ENCODE measurements around the gene DDHD1. TPM values are rescaled to one million over a fixed set of nuclear protein-coding genes. Genes with fewer than 3 reads are reported as not detected.

Gene DDHD1
- total RNA-seq, 2 donors from 2014 or later: 31.8 to 46.0 TPM

- Histone ChIP-seq H3K27me3 (replicated peaks; ENCODE audit: insufficient read depth) (no peaks in the 10 kb centered on the region), H3K27ac (peak overlapping the region; percentile 86 to 87), H3K4me3 (peak overlapping the region; percentile 79), H3K9me3 (no peaks in the 10 kb centered on the region), H3K36me3 (no peaks in the 10 kb centered on the region), H3K4me1 (ENCODE audit: control insufficient read depth in 1 of 2, low read depth in 2 of 2) (peaks cover 14 to 20% of the 10 kb centered on the region in 2 donors)
- ATAC-seq (ENCODE audit: insufficient number of reproducible peaks, low FRiP score, low read depth): no peak
- TF ChIP-seq CTCF (IDR thresholded peaks at IDR 0.05): peak; percentile 36
- no peak for DNase-seq (ENCODE audit: low spot score)
Observed at GRCh38 chr14:53151523-53152183, 1.5 kb downstream of the DDHD1 start.

- DNase-seq (ENCODE audit: low spot score): no peak
- H3K27me3 ChIP-seq (replicated peaks; ENCODE audit: insufficient read depth): no peaks in the 10 kb centered on the region
- H3K4me1 ChIP-seq (ENCODE audit: control insufficient read depth in 1 of 2, low read depth in 2 of 2): peaks cover 14 to 20% of the 10 kb centered on the region in 2 donors
- ATAC-seq (ENCODE audit: insufficient number of reproducible peaks, low FRiP score, low read depth): no peak
- H3K36me3 ChIP-seq: no peaks in the 10 kb centered on the region
- no peak overlapping the region for H3K27ac ChIP-seq
- H3K4me3 ChIP-seq: no peak overlapping the region
- no peak for TF ChIP-seq CTCF (IDR thresholded peaks at IDR 0.05)
- H3K9me3 ChIP-seq: no peaks in the 10 kb centered on the region
Observed at GRCh38 chr14:53149668-53150316, 3.3 kb downstream of the DDHD1 start.

GRCh38 chr14:53148671-53149070 is 4.5 kb downstream of the DDHD1 start:
- no peaks in the 10 kb centered on the region for H3K36me3 ChIP-seq
- no peaks in the 10 kb centered on the region for H3K9me3 ChIP-seq
- H3K27me3 ChIP-seq (replicated peaks; ENCODE audit: insufficient read depth): no peaks in the 10 kb centered on the region
- no peak overlapping the region for H3K4me3 ChIP-seq
- no peak for ATAC-seq (ENCODE audit: insufficient number of reproducible peaks, low FRiP score, low read depth)
- no peak for TF ChIP-seq CTCF (IDR thresholded peaks at IDR 0.05)
- H3K4me1 ChIP-seq (ENCODE audit: control insufficient read depth in 1 of 2, low read depth in 2 of 2): peaks cover 14 to 20% of the 10 kb centered on the region in 2 donors
- no peak for DNase-seq (ENCODE audit: low spot score)
- no peak overlapping the region for H3K27ac ChIP-seq

- DNase-seq (ENCODE audit: low spot score): no peak
- Histone ChIP-seq H3K36me3 (no peaks in the 10 kb centered on the region), H3K27me3 (replicated peaks; ENCODE audit: insufficient read depth) (no peaks in the 10 kb centered on the region), H3K27ac (no peak overlapping the region), H3K9me3 (peaks cover 3% of the 10 kb centered on the region), H3K4me3 (no peak overlapping the region), H3K4me1 (ENCODE audit: control insufficient read depth in 1 of 2, low read depth in 2 of 2) (peaks cover 14 to 20% of the 10 kb centered on the region in 2 donors)
- ATAC-seq (ENCODE audit: insufficient number of reproducible peaks, low FRiP score, low read depth): no peak
- no peak for TF ChIP-seq CTCF (IDR thresholded peaks at IDR 0.05)
Observed at GRCh38 chr14:53147893-53148292, 5.2 kb downstream of the DDHD1 start.

GRCh38 chr14:53147208-53147607 is 5.9 kb downstream of the DDHD1 start:
- Histone ChIP-seq H3K4me1 (ENCODE audit: control insufficient read depth in 1 of 2, low read depth in 2 of 2) (peaks cover 14 to 20% of the 10 kb centered on the region in 2 donors), H3K36me3 (no peaks in the 10 kb centered on the region), H3K27ac (no peak overlapping the region), H3K9me3 (peaks cover 3% of the 10 kb centered on the region), H3K4me3 (no peak overlapping the region), H3K27me3 (replicated peaks; ENCODE audit: insufficient read depth) (no peaks in the 10 kb centered on the region)
- ATAC-seq (ENCODE audit: insufficient number of reproducible peaks, low FRiP score, low read depth): no peak
- DNase-seq (ENCODE audit: low spot score): no peak
- TF ChIP-seq CTCF (IDR thresholded peaks at IDR 0.05): no peak
